ENCODE data around the gene FCRLA.

GRCh38 chr1:161691846-161692245 lies 15.2 kb upstream of the FCRLA start:
- TF ChIP-seq CTCF (IDR thresholded peaks at IDR 0.05) (no peak), EZH2 (IDR thresholded peaks at IDR 0.05; ENCODE audit: borderline replicate concordance, insufficient read depth, low read depth, low read length, poor library complexity, severe bottlenecking) (no peak)
